HG03469 (cell line): ENCODE results near the gene GPR161.

ENCODE experiments used
- ATAC-seq: cut with Tn5 transposase; IDR thresholded peaks from one replicate; pipeline ENCODE4 v1.9.1; 2021; ENCODE audit warnings: mild to moderate bottlenecking, moderate library complexity, moderate number of reproducible peaks; ENCODE audit not compliant: unreplicated experiment

The GPR161 gene

GRCh38 chr1:168050307-168050706 lies 86.4 kb downstream of the GPR161 start:
- no peak for ATAC-seq

- ATAC-seq, result no peak
Measured at GRCh38 chr1:168045311-168045710, 91.4 kb downstream of the GPR161 start.

- ATAC-seq, result no peak
Measured at GRCh38 chr1:168042362-168042761, 94.4 kb downstream of the GPR161 start.

GRCh38 chr1:168035345-168035744 lies 101.4 kb downstream of the GPR161 start:
- no peak for ATAC-seq

GRCh38 chr1:168032029-168032428 lies 104.7 kb downstream of the GPR161 start:
- no peak for ATAC-seq

- no peak for ATAC-seq
Measured at GRCh38 chr1:168031627-168032026, 105.1 kb downstream of the GPR161 start.

- ATAC-seq, result no peak
Measured at GRCh38 chr1:168031198-168031597, 105.5 kb downstream of the GPR161 start.
